Endometrial microvascular endothelial cells (primary cell): ENCODE measurements around the gene GPN2. TPM values are rescaled to one million over a fixed set of nuclear protein-coding genes. Genes with fewer than 3 reads are reported as not detected.
"Not testable (repeated sequence)": the region's sequence is repeated elsewhere in the genome, so short reads cannot be mapped to it uniquely, and the experiment has no call there.

Experiments used
- in situ Hi-C: cut with HindIII; loops from 2 replicates; pipeline ENCODE4 v1.10.0; 2017; ENCODE audit warnings: low sequenced_read_pairs, low pct_unique_long_range_greater_than_20kb; ENCODE audit errors: inconsistent ontology term
- total RNA-seq: library from RNA; depleted of rRNA; stranded (reverse); fragments of >200 nt; gene quantifications from one replicate; pipeline ENCODE4 v1.2.3, GENCODE V29; 2015; ENCODE audit errors: inconsistent ontology term

GPN2 gene
- total RNA-seq, 1 donor from 2014 or later: 9.0 TPM

- in situ Hi-C loops: no loop called here
Measured at GRCh38 chr1:26907071-26907917, 17.2 kb upstream of the GPN2 start.

GRCh38 chr1:26900815-26901511 lies 10.9 kb upstream of the GPN2 start:
- in situ Hi-C loops: no loop called here

- in situ Hi-C loops: no loop called here
Measured at GRCh38 chr1:26900001-26900814, 10.1 kb upstream of the GPN2 start, which contains the start of gene GPATCH3. TSS of gene GPATCH3 (minus strand) at chr1:26900467. CDS start at chr1:26900442, 25 bp downstream.

- in situ Hi-C loops: no loop called here
Measured at GRCh38 chr1:26897351-26897750, 7.3 kb upstream of the GPN2 start.

DNA sequence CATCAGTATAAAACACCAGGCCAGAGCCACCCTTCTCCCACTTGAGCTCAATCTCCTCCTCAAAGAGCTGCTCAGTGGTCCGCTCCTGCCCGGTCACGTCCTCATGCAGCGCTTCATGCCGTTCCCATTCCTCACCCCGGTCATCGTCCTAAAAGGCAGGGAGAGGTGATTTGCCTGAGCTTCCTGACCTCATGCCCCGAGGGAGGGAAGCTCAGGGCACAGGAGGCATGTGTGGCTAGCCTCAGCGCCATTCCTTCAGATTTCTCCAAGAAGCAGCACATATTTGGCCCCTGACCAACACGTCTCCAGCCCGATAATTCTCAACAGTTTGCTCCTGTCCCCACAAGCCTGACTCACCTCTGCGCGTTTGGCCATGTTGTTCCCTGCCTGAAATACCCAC lies 4.2 kb upstream of the GPN2 start:
- in situ Hi-C loops: no loop called here

DNA sequence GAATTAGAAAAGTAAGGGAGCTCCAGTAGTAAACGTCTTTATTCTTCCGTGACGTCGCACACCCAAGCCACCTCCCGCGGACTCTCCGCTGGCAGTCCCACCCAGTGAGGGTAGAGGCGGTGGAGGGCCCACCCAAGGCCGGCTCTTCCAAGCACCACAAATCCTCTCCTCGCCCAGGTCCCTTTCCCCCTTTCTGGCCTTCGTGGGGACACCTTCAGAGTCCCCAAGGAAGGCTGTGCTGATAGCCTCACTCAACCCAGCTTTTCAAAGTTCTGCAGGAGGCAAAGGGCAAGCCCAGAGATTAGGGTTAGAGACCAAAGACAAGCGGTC lies 349 bp upstream of the GPN2 start:
- in situ Hi-C loops: no loop called here

DNA sequence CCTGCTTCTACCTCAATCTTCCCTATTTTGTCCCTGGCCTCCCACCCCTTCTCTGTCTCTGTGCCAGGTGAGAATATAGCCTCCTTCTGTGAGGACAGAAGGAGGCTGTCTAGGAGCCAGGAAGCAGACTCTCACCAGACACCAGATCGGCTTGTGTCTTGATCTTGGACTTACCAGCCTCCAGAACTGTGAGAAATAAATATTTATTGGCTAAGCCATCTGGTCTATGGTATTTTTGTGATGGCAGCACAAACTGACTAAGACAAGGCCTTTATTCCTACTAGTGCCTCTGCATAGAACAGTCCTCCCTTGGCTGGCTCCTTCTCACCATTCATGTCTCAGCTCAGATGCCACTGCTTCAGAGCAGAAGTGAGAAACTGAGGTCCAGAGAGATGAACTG lies 1.9 kb downstream of the GPN2 start:
- in situ Hi-C loops: no loop called here

DNA sequence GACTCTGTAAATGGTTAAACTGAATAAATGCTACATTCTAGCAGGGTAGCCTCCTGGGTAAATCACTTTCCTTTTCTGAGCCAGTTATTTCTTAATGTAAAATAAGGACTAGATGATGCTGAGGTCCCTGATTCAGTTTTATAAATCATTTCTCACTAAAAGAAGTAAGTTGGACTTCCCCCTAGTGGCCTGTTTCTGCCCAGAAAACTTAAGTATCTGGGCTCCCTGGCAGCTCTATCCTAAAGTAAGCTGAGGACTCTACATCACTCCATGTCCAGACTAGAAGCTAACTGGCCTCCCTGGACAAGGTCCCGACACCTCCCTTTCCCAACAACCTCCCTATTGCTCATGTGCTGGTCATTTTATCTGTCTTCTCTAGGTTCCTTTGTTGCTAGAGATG lies 3.0 kb downstream of the GPN2 start:
- in situ Hi-C loops: no loop called here

- in situ Hi-C loops: no loop called here
Measured at GRCh38 chr1:26882696-26883463, 7.2 kb downstream of the GPN2 start.

DNA sequence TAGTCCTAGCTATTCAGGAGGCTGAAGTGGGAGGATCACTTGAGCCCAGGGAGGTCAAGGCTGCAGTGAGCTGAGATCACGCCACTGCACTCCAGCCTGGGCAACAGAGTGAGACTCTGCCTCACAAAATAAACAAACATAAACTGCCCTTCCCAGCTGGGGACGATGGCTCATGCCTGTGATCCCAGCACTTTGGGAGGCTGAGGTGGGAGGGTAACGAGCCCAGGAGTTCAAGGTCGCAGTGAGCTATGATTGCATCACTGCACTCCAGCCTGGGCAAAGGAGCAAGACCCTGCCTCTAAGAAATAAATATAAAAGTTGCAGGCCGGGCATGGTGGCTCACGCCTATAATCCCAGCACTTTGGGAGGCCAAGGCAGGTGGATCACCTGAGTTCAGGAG lies 8.5 kb downstream of the GPN2 start:
- in situ Hi-C loops: not testable (repeated sequence)

DNA sequence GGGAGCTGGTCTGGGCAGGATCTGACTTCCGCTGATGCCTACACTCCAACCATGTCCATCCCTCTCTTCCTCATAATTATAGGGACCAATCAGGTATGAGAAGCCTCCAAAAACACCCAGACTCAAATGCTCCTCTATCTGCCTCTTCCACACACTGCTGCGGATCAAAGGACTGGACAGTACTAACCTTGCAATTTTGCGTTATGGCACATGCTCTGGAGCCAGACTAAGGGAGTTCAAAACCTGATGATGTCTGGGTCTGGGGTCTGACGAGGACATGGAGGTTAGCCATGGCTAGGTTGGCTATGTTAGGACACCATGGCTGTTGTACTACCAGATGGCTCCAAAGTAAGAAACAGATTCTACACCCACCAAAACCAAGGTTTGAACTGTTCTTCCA lies 10.3 kb downstream of the GPN2 start:
- in situ Hi-C loops: no loop called here

DNA sequence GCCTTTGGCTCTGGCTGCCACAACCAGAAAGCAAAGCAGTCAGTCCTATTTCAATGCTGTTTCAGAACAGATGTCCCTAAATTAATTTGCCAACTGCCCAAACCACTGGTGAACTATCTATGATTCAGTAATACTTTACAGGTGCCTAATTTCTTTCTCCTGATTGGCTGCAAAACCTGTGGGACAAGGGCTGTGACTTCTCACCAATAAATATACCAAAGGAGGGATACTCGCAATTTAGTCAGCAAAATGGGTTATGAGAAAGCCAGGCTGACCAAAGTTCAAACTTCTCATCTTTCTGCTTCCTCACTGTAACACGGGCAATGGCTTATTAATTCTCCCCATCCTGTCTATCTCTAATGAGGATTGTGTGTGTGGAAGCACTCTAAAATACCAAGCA lies 12.8 kb downstream of the GPN2 start:
- in situ Hi-C loops: no loop called here

GRCh38 chr1:26874896-26875295 lies 15.2 kb downstream of the GPN2 start:
- in situ Hi-C loops: no loop called here

GRCh38 chr1:26873097-26873496 lies 17.0 kb downstream of the GPN2 start:
- in situ Hi-C loops: not testable (repeated sequence)

DNA sequence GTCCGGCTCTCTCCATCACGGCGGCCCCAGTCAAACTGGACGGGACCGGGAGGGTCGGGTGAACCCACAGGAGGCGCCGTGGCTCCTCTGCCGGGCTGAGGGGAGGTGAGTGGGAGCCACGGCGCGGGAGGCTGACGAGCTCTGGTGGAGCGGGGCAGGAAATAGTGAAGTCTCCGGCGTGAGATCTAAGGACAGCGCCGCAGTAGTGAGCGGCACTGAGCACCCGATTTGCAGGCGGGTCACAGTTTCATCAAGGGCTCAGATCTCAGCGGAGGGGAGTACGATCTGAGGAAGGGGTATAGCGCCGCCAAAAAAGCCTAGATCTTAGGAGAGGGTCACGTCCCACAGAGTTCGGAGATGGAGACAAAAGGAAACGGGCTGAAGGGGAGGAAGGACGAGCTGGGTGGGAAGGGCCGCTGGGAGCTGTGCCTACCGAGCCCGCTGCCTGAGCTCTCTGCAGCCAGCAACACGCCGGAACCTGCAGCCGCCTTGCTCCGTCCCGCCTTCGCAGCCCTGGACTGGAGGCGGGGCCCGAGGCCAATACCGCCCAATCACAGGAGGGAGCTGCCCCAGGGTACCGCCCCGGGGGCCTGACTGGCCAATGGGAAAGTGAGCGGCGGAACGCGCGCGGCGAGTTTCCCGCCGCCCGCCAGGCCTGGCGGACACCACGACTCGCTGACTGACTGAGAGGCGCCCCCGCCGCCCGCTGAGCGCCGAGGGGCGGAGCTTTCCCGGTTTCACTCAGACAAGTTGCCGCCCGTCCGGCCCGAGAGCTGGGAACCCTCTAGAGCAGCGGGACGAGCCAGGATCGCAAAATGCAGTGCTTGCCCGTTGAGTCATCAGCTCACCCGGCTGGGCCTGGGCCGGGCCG lies 25.2 kb downstream of the GPN2 start:
- in situ Hi-C loops: no loop called here

DNA sequence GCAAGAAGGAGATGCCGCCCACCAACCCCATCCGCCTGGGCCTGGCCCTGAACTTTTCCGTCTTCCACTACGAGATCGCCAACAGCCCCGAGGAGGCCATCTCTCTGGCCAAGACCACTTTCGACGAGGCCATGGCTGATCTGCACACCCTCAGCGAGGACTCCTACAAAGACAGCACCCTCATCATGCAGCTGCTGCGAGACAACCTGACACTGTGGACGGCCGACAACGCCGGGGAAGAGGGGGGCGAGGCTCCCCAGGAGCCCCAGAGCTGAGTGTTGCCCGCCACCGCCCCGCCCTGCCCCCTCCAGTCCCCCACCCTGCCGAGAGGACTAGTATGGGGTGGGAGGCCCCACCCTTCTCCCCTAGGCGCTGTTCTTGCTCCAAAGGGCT lies 26.4 kb downstream of the GPN2 start:
- in situ Hi-C loops: no loop called here

GRCh38 chr1:26862781-26863684 lies 27.1 kb downstream of the GPN2 start, which contains the start of gene SFN:
TSS of gene SFN (plus strand) at chr1:26863149. CDS start at chr1:26863213, 64 bp downstream.
- in situ Hi-C loops: no loop called here
